PFSK-1 (cell line): ENCODE measurements around the gene STK16.
A peak's percentile ranks its signal among the peaks of the same experiment; 100 is the strongest.

Experiments used
- FOXP2 ChIP-seq: optimal IDR thresholded peaks from 2 replicates; pipeline ENCODE3; 2011; ENCODE audit warnings: borderline replicate concordance, control low read depth, inconsistent platforms; ENCODE audit not compliant: insufficient read depth; ENCODE audit errors: extremely low read length, extremely low read depth
- POLR2AphosphoS5 ChIP-seq: IDR thresholded peaks from 2 replicates; pipeline ENCODE4 v1.6.1; 2012; ENCODE audit warnings: low read depth, mild to moderate bottlenecking, control low read depth, low read length, moderate library complexity
- SIN3A ChIP-seq: IDR thresholded peaks from 2 replicates; pipeline ENCODE4 v1.6.1; 2012; ENCODE audit warnings: mild to moderate bottlenecking, low read length, moderate library complexity, borderline replicate concordance; ENCODE audit not compliant: insufficient read depth
- TAF1 ChIP-seq: IDR thresholded peaks from 2 replicates; pipeline ENCODE4 v1.6.1; 2012; ENCODE audit warnings: low read length, control low read depth, borderline replicate concordance; ENCODE audit not compliant: insufficient read depth
- TF ChIP-seq, protein P1 (sequence below), 2 experiments: IDR thresholded peaks; 2 replicates each; pipeline versions ENCODE4 v1.6.1 to v1.8.0; 2011 to 2012; ENCODE audit warnings: low read depth in 2 of 2, low read length in 2 of 2, control low read depth in 1 of 2, inconsistent platforms in 1 of 2, mild to moderate bottlenecking in 1 of 2, moderate library complexity in 1 of 2; ENCODE audit not compliant: insufficient read depth in 1 of 2

STK16 gene

DNA sequence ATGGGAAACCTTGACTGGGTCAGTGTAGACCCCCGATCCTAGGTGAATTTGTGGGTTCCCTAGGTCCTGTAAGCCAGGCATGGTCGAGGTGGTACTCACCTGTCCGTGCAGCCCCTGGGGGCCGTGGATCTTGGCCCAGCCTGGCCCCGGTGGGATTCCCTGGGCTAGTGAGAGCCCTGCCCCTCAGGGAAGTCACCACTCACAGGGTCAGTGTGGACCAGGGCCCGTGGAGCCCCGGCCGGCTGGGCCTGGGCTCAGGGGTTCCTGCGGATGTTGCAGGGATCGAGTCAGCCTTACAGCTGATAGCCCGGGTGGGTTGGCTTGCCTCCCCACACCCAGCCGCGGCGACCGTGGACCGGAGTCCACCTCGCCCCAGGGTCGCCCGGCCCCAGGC lies 16.4 kb upstream of the STK16 start:
- TF ChIP-seq SIN3A (no peak), POLR2AphosphoS5 (no peak), FOXP2 (no peak), TAF1 (no peak)
- TF ChIP-seq, protein P1, sequence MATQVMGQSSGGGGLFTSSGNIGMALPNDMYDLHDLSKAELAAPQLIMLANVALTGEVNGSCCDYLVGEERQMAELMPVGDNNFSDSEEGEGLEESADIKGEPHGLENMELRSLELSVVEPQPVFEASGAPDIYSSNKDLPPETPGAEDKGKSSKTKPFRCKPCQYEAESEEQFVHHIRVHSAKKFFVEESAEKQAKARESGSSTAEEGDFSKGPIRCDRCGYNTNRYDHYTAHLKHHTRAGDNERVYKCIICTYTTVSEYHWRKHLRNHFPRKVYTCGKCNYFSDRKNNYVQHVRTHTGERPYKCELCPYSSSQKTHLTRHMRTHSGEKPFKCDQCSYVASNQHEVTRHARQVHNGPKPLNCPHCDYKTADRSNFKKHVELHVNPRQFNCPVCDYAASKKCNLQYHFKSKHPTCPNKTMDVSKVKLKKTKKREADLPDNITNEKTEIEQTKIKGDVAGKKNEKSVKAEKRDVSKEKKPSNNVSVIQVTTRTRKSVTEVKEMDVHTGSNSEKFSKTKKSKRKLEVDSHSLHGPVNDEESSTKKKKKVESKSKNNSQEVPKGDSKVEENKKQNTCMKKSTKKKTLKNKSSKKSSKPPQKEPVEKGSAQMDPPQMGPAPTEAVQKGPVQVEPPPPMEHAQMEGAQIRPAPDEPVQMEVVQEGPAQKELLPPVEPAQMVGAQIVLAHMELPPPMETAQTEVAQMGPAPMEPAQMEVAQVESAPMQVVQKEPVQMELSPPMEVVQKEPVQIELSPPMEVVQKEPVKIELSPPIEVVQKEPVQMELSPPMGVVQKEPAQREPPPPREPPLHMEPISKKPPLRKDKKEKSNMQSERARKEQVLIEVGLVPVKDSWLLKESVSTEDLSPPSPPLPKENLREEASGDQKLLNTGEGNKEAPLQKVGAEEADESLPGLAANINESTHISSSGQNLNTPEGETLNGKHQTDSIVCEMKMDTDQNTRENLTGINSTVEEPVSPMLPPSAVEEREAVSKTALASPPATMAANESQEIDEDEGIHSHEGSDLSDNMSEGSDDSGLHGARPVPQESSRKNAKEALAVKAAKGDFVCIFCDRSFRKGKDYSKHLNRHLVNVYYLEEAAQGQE (IDR thresholded peaks at IDR 0.05; ENCODE audit: insufficient read depth in 1 of 2, low read depth in 2 of 2, low read length in 2 of 2): no peak

DNA sequence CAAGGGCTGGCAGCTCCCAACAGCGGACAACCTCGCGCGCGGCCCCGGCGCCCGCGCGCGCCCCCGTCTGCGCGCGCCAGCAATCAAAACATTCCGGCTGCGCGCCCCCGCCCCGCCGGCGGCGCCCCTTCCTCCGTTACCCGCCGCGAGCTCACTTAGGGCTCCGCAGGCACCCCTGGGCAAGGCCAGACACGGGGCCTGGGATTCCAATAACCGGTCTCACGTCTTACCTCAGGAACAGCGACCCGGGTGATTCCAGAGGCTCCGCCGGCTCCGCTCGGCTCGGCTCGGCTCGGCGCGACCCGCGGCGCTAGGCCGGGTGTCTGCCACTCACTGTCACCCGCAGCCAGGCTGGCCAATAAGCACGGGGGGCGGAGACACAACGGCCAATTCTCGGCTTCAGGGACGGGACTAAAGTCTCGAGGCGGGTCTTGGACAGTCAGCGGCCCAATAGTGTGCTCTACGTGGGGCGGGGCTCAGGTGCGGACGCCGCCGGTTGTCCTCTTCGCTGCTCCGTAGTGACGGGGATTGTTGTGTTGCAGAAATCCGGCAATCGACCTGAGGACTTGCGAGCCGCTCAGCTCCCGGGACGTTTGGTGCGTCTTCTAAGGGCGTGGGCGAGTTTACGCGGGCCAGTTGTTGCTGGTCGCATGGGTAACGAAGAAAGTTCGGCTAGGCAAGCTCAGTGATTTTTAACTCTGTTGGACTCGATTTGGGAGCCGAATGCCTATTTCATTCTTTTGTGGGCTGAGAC lies 15.8 kb upstream of the STK16 start, which contains the start of the genes ANKZF1 and ATG9A:
Gene ANKZF1 (plus strand): TSS at position 502 of the 754 bp plus-strand sequence. CDS start 452 bp downstream, outside the sequence.
Gene ATG9A (minus strand): TSS at position 332 of the 754 bp plus-strand sequence. CDS start 1,612 bp downstream, outside the sequence.
- TF ChIP-seq SIN3A (peak; percentile 87; the same call in 1 of the 2 replicates), POLR2AphosphoS5 (peak; percentile 68), FOXP2 (peak; percentile 94), TAF1 (peak; percentile 88; the same call in 1 of the 2 replicates)
- TF ChIP-seq, protein P1 (IDR thresholded peaks at IDR 0.05; ENCODE audit: insufficient read depth in 1 of 2, low read depth in 2 of 2, low read length in 2 of 2): no peak

GRCh38 chr2:219230059-219230540 lies 15.2 kb upstream of the STK16 start:
- TF ChIP-seq POLR2AphosphoS5 (0 out of 2 replicates have a peak, but pooled peaks have one; percentile 4), TAF1 (no peak)

DNA sequence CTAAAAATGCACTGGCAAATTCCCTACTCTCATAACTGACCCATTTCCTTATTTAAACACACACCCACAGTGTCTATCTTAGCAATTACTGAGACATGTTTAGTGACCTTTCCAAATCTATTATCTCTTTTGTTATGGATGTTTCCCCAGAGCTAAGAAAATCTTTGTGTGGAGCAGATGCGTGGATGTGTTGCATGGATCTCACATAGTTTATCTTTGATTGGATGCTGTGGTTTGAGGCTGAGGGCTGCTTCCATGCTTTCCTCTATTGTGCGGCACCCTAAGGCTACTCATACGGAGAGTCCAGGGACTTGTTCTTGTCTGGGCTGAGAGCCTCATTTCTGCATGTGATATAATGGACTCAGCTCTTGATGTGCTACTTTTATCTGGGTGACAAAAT lies 10.9 kb upstream of the STK16 start:
- TF ChIP-seq FOXP2 (no peak), TAF1 (no peak), SIN3A (no peak), POLR2AphosphoS5 (no peak)
- TF ChIP-seq, protein P1 (IDR thresholded peaks at IDR 0.05; ENCODE audit: insufficient read depth in 1 of 2, low read depth in 2 of 2, low read length in 2 of 2): no peak

DNA sequence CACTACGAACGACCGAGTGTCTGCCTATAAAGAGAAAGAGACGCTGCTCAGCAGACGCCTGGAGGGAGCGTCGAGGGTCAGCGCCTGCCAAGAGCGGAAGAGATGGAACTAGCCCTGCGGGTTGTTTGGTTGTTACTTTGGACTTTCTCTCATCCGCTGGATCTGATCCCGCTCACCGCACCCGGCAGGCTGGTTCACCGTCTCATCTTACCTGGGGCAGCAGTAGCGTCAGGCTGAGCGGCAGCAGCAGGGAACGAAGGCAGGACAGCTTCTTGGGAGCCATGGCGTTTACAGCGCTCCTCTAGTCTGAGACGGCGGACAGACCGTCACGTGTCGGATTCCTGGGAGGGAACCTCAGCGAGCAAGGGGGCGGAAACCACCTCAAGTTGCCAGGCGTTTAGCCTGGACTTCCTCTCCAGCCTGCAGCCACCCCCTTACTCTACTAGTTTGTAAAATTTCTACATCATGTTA lies 2.0 kb upstream of the STK16 start:
- TF ChIP-seq POLR2AphosphoS5: no peak
- no peak for TF ChIP-seq FOXP2
- TF ChIP-seq TAF1: no peak
- TF ChIP-seq SIN3A: no peak
- TF ChIP-seq, protein P1 (IDR thresholded peaks at IDR 0.05; ENCODE audit: insufficient read depth in 1 of 2, low read depth in 2 of 2, low read length in 2 of 2): no peak
